GM18517 (cell line): ENCODE data around the gene ROCK2.

Experiments
- ATAC-seq: cut with Tn5 transposase; IDR thresholded peaks from one replicate; pipeline ENCODE4 v1.9.1; 2021; ENCODE audit warnings: mild to moderate bottlenecking, moderate library complexity; ENCODE audit not compliant: unreplicated experiment

ROCK2 gene

DNA sequence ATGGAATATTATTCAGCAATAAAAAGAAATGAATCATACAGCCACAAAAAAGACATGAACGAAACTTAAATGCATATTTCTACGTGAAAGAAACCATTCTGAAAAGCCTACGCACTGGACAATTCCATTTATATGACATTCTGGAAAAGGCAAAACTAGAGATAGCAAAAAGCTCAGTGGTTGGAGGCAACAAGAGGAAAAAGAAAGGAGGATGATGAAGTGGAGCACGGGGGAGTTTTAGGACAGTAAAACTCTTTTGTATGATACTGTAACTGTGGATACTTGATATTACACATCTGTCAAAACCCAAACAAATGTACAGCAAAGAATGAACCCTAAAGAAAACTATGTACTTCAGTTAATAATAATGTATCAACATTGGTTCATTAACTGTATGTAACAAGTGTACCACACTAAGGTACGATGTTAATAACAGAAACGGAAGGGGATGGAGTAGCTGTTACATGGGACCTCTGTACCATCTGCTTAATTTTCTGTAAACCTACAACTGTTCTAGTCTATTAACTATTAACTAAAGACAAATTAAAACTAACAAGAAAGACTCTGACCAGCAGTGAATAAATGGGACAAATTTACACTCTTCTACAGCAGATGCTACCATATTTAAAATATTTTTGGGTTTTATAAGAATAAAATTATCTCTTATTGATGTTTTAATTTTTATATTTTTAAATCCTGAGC is 31.5 kb downstream of the ROCK2 start:
- no peak for ATAC-seq

DNA sequence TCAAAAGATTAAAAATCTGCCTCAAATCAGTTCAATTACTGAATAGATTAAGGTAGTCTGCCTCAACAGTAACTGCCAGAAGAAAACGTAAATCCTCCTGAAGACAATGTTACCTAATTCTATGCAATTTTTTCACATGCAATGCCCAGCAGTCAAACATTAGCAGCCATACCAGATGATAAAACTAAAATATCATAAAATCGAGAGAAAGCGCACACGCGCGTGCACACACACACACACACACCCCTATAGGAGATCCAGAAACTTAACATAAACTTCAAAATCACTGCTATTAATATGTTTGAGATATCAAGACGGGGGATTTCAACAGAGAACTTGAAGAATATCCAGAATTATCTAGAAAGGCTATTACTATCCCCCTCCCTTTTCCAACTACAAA is 32.9 kb downstream of the ROCK2 start:
- ATAC-seq, result no peak

DNA sequence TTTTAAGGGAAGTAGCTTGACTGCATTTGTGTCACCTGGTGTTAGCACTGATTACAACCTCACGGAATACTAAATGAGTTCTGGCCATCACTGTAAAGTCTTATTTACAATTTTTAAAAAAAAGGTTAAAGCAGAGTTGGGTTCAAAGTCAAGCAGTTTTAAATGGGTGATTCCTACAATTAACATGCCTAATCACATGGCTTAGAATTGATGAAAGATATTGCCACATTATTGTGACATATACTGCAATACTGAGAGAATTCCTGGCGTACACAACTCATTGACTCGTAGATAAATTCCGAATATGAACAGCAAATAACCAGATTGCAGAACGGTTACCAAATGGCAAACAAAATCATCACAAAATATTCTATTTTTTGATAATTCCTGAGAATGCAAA is 34.2 kb downstream of the ROCK2 start:
- no peak for ATAC-seq

DNA sequence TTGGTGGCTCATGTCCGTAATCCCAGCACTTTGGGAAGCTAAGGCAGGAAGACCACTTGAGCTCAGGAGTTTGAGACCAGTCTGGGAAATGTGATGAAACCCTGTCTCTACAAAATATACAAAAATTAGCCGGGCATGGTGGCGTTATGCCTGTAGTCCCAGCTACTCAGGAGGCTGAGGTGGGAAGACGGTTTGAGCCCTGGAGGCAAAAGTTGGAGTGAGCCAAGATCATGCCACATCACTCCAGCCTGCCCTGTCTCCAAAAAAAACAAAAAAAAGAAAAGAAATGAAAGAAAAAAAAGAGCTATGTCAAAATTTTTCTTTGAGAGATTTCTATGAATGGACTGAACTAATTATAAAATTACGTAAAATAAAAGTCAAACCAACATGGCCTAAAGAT is 34.7 kb downstream of the ROCK2 start:
- ATAC-seq, result no peak

DNA sequence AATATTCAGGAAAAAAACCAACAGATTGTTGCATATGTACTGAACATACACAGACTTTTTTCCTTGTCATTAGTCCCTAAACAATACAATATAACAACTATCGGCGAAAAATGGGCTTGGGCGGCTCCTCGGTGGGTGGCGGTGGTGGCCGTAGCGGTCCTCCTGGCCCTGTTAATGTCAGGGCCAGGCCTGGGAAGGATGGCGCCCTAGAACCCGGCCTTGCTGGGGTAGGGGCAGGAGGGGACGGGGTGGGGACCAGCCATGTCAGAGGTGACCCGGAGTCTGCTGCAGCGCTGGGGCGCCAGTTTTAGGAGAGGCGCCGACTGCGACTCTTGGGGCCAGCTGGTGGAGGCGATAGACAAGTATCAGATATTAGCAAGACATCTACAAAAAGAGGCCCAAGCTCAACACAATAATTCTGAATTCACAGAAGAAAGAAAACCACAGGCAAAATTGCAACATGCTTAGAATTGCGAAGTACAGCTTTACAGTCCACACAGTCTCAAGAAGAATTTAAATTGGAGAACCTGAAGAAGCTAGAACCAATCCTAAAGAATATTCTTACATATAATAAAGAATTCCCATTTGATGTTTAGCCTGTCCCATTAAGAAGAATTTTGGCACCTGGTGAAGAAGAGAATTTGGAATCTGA is 36.5 kb downstream of the ROCK2 start:
- ATAC-seq, result no peak

DNA sequence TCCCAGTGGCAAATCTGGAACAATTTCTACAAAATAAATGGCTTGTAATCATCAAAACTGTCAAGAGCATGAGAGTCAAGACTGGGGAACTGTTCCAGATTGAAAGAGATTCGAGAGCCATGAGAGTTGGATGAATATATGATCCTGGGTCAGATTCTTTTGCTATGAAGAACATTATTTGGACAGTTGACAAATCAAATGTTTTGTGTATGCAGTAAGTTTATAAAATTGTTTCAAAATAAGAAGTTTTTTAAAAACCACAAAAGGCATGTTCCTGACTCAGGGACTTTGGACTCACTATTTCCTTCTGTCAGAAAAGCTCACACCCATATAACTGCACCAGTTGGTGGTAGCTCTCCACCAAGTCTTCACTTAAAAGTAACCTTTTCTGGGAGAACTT is 38.5 kb downstream of the ROCK2 start:
- ATAC-seq, result no peak

DNA sequence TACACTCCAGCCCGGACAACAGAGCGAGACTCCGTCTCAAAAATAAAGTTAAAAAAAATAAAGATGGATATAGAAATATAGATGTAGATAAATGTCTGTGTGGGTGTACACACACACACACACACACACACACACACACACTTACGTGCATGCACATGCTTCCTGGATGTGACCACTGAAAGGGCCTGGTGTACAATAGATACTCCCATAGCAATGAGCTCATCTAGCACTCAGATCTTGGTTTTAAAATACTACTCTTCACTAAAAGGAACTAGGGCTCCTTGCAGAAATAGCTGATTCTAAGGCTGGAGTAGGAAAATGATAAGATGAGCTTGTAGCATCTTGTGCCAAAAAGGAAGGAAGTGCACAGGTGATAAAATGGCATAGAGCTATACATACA is 39.1 kb downstream of the ROCK2 start:
- ATAC-seq, result no peak

DNA sequence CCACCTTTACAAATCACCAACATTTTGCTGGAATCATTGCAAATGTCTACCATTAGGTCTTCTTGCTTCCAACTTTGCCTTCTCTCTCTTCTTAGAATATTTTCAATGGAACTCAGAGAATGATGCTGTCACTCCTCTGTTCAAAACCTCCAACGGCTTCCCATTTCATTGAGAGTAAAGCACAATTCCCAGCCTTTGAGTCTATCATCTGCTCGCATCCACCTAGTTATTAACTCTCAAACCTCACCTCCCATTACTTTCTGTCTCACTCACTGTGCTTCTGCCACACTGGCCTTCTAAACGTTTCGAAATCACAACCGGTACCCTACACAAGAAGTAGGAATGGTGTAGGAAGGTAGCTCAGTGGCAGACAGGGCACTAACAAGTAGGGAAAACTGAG is 40.0 kb downstream of the ROCK2 start:
- ATAC-seq, result no peak

DNA sequence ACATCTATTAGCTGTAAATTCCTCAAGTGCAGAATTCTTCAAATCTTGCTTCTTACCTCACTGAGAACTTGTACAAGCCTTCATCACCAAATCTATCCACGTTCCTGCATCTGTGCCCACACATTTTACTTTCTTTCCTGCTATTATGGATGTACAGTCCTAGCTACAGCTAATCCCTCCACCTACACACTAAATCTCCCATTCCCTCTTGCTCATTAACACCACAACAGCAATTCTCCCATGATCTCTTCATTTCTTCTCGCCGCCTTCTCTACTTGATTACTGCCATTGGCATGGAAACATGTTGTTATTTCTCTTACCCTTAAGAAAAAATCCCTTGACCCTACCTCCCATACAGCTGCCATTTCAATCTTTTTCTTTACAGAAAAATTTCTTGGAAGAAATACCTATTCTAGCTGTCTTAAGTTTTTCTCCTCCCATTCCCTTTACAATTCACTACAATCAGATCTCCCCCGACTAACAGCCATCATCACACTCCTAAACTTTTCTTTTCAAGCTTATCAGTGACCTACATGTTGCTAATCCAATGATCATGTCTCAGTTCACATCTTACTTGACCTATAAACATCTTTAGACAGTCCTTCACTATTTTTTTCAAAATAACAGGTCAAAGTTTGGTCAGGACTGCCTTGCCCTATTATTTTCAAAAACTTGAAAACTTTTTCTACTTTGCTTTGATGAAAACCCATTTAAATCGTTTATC is 41.0 kb downstream of the ROCK2 start:
- no peak for ATAC-seq

DNA sequence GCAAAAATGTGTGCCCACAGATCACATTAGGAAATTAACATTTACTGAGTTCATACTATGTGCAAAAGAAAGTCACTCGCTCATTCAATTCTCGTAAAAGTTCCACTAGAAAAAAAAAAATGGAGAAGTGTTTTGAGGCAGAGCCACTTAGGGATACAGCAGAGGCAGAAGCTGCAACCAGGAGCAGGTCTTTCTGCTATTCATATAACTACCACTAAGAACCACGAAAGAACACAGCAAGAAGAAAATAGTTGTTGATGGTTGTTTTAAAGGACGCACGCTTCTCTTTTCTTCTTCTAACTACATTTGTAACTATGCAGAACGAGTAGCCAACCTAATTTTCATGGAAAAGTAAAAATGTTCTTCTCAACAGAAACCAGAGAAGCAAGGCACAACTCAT is 45.0 kb downstream of the ROCK2 start:
- ATAC-seq, result no peak

DNA sequence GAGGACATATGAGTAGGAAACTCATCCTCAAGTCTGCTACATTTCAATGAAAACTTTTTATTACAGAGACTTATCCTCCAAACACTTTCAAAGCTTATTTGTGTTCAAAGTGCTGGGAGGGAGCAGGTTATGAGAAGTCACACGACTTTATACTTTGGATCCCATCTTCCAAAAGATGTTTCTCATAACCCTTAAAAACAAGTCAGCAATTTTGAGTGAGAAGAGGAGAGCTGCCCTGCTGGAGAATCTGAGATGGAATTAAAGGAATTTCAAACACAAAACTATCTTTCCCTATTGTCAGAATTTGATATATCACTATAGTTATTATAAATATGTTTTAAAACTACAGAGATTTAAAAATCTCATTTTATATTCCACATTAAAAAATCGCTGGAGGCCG is 45.8 kb downstream of the ROCK2 start:
- no peak for ATAC-seq

DNA sequence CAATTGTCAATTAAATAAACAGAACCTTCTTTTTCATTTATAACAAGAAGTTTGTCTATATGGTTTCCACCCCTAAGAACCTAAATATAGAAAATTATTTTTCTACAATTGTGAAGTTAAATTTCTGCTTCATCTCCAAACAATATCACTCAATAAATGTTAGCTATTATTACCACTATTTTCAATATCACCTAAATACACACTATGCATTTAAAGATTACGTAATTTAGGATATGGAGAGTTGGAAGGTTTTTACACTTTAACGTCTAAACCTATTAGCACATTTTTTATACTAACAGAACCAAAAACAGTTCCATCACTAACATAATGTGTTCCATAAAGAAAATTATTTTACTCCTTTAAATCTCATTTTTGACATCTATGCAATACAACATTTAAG is 48.0 kb downstream of the ROCK2 start:
- ATAC-seq, result no peak

DNA sequence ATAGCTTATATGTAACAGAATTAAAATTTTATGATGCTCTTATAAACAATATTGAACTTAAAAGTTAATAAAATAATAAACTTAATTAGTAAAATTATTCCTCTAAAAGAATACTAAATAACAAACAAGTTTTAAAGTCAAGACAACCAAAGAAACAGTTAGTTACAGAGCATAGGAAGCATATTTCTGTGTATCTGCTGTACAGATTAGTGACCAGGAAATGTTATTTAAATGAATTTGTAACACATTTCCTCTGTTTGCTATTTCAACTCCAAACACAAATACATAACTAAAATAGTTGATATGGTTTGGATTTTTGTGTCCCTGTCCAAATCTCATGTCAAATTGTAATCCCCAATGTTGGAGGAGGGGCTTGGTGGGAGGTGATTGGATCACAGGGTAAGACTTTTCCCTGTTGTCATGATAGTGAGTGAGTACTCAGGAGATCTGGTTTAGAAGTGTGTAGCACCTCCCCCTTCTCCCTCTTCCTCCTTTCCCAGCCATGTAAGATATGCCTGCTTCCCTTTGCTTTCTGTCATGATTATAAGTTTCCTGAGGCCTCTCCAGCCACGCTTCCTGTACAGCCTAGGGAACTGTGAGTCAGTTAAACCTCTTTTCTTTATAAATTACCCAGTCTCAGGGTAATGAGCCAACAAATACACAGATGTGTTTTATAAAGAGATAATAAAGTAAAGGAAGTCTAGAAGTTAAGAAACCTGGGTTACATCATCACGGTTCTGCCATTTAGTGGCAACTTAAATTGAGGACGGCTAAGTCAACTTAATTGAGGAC is 51.8 kb downstream of the ROCK2 start:
- no peak for ATAC-seq

DNA sequence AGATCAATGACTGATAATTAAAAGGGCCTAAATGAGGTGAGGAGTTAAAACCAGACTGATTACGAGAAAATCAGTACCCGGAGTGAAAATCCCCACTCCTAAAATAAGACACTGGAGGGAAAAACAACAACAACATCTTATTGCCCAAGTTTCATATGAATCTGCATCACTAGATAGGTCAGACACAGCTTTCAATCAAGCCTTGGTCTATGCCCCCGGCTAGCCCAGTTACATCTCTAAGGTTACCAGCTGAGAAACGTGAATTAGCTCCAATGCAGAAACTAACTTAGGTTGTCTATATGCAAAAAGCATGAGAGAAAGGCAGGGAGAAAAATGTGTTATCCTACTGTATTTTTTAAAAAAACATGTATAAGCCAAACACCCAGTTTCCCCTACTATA is 53.7 kb downstream of the ROCK2 start:
- no peak for ATAC-seq

DNA sequence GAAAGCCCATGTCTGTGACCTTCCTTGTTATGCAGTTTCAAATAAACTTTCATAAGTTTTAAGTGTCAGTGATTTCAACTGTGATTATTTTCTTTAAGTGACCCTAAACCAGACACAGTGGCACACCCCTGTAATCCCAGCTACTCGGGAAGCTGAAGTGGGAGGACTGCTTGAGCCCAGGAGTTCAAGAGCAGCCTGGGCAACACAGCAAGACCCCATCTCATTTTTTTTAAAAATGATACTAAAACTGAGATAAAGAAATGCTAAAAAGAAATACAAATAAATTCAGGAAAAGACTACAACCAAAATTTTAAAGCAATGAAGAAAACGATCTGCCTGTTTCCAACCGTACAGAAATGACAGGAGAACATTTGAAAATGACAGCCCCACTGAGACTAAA is 54.2 kb downstream of the ROCK2 start:
- ATAC-seq, result no peak

DNA sequence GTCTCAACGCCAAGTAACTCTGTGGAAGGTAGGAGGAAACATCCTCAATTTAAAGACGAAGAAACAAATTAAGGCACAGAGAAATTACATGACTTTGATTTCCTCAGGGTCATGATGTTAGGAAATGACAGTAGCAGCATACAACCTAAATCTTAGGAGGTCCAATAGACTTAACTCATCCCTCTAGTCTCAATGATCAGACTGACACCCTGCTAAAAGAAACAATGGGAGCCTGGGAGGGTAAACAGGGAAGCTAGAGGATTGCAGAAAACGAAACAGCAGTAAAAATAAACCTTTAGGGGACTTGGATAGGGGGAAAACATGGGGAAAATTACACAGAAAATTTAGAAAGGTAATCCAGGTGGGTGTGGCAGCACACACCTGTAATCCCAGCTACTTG is 56.0 kb downstream of the ROCK2 start:
- no peak for ATAC-seq

DNA sequence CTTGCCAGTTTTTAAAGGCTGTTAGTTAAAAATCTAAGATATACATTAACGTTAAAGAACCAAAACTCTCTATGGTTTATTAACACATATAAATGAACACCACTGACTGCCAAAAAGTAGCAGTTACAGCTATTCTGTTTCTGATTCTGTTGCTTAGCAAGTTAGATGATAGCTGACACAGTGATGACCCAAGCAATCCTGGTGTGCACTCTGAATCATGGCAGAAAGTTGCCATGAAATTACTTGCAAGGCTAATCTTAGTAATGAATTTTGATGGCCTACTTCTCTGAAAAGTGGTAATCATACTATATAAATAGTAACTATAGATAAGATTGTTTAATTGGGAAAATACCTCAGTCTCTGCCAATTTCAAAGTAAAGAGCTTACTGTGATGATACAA is 57.7 kb downstream of the ROCK2 start:
- ATAC-seq, result no peak

DNA sequence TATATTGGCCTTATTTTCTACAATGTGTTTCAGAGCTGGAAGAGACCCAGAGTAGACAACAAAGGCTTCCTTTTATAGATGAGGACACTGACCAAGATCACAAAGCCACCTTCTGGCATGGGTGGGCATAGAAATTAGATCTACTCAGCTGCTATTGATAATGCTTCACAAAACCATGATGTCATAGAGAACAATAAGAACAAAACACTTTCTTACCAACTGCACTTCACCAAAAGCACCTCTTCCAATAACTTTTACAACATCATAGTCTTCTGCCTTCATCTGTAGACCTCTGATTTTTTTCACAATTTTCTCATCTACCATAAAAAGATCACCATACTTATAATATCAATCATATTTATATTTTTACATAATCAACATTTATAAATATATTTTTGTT is 58.1 kb downstream of the ROCK2 start:
- no peak for ATAC-seq

DNA sequence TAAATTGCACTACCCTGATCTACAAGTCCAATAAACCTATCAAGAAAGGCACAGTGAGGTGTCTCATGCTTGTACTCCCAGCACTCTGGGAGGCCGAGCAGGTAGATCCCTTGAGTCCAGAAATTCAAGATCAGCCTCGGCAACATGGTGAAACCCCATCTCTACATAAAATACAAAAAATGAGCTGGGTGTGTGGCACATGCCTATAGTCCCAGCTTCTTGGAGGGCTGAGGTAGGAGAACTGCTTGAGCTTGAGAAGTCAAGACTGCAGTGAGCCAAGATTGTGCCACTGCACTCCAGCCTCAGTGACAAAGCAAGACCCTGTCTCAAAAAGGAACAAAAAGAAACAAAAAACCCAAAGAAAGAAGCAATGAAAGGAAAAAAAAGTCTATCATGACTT is 58.9 kb downstream of the ROCK2 start:
- no peak for ATAC-seq

DNA sequence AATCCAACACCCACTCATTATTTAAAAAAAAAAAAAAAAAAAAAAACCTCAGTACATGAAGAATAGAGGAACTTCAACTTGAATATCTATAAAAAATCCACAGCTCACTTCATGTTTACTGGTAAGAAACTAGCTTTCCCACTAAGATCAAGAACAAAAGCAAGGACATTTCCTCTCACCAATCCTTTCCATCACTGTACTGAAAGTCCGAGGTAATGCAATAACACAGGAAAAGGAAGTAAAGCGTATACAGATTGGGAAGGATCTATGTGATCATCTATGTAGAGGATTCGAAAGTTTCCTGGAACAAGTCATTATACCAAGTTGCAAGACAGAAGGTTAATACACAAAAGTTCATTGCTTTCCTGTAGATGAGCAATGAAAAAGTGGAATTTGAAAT is 63.2 kb downstream of the ROCK2 start:
- ATAC-seq, result no peak

DNA sequence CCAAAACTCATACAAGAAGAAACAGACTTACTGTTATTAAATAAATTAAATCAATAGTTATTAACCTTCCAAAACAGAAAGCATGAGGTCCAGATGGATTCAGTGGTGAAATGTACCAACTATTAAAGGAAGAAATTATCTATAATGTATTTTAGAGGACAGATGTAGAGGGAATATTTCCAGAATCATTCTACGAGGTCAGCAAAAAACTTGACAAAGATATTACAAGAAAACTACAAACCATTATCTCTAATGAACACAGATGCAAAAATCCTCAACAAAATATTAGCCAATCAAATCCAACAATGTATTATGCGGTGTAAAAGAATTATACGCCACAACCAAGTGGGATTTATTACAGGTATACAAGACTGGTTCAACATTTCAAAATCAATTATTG is 63.7 kb downstream of the ROCK2 start:
- ATAC-seq, result no peak

DNA sequence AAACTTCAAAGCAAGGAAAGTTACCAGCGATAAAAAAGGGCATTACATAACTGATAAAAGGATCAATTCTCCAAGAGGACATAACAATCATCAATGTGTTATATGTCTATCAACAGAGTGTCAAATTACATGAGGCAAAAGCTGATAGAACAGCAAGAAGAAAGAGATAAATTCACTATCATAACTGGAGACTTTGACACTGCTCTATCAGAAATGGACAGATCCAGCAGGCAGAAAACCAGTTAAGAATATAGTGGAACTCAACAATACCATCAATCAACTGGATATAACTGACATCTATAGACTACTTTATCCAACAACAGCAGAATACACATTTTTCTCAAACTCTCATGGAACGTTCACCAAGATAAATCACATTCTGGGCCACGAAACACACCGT is 65.0 kb downstream of the ROCK2 start:
- ATAC-seq, result no peak
